GM15510 (cell line): ENCODE measurements around the gene FCHSD2.

Experiments used
- POLR2A ChIP-seq: IDR thresholded peaks from 3 replicates; pipeline ENCODE4 v1.6.1; 2011; ENCODE audit warnings: borderline replicate concordance; ENCODE audit not compliant: insufficient read length; ENCODE audit errors: extremely low read depth

Gene FCHSD2

GRCh38 chr11:72989727-72990126, 152.4 kb downstream of the FCHSD2 start:
- TF ChIP-seq POLR2A: no peak

- no peak for TF ChIP-seq POLR2A
These were observed 153.3 kb downstream of the FCHSD2 start for GRCh38 chr11:72988821-72989220.

- TF ChIP-seq POLR2A: no peak
These were observed 156.5 kb downstream of the FCHSD2 start for GRCh38 chr11:72985645-72986044.

- no peak for TF ChIP-seq POLR2A
These were observed 157.6 kb downstream of the FCHSD2 start for GRCh38 chr11:72984453-72985077.

- TF ChIP-seq POLR2A: no peak
These were observed 158.6 kb downstream of the FCHSD2 start for GRCh38 chr11:72983560-72983959.

GRCh38 chr11:72981971-72982685, 160.0 kb downstream of the FCHSD2 start:
- TF ChIP-seq POLR2A: no peak

- TF ChIP-seq POLR2A: no peak
These were observed 161.0 kb downstream of the FCHSD2 start for GRCh38 chr11:72981080-72981479.

- TF ChIP-seq POLR2A: no peak
These were observed 166.2 kb downstream of the FCHSD2 start for GRCh38 chr11:72975778-72976521.

- no peak for TF ChIP-seq POLR2A
These were observed 167.5 kb downstream of the FCHSD2 start for GRCh38 chr11:72974487-72975205.

GRCh38 chr11:72972496-72973128, 169.5 kb downstream of the FCHSD2 start:
- no peak for TF ChIP-seq POLR2A

GRCh38 chr11:72971192-72971967, 170.7 kb downstream of the FCHSD2 start:
- TF ChIP-seq POLR2A: no peak

GRCh38 chr11:72970557-72971118, 171.5 kb downstream of the FCHSD2 start:
- TF ChIP-seq POLR2A: no peak

GRCh38 chr11:72969894-72970335, 172.2 kb downstream of the FCHSD2 start:
- TF ChIP-seq POLR2A: no peak

- TF ChIP-seq POLR2A: no peak
These were observed 173.7 kb downstream of the FCHSD2 start for GRCh38 chr11:72968390-72968789.

- no peak for TF ChIP-seq POLR2A
These were observed 176.4 kb downstream of the FCHSD2 start for GRCh38 chr11:72965672-72966071.
